RWPE1 (cell line): ENCODE data around the gene MAK.
"Not testable (repeated sequence)": the region's sequence is repeated elsewhere in the genome, so short reads cannot be mapped to it uniquely, and the experiment has no call there.

Experiments used
- CTCF ChIA-PET: fragments of 350-600 bp; sonication (Branson Sonifier 250); formaldehyde crosslinking; extraction: SDS; loops from one replicate; lab custom pipeline; 2021; lab: Yijun Ruan, JAX
- POLR2A ChIA-PET: fragments of 400-600 bp; formaldehyde crosslinking; extraction: SDS; loops from one replicate; lab custom pipeline; 2020; ENCODE audit warnings: antibody characterized with exemption; ENCODE audit not compliant: low non-redundant PET; lab: Yijun Ruan, JAX
- DNase-seq: peaks from one replicate; pipeline ENCODE4 v3.0.0; 2012; ENCODE audit warnings: low spot score
- H3K27ac ChIP-seq: fragments of 450-650 bp; 2 replicates; pipeline ENCODE4 v1.5.1; 2017
- TF ChIP-seq, protein P1 (sequence below): fragments of 450-650 bp; conservative IDR thresholded peaks from 2 replicates; pipeline ENCODE4 v1.5.1; 2017; ENCODE audit warnings: low read depth, mild to moderate bottlenecking

Gene MAK

DNA sequence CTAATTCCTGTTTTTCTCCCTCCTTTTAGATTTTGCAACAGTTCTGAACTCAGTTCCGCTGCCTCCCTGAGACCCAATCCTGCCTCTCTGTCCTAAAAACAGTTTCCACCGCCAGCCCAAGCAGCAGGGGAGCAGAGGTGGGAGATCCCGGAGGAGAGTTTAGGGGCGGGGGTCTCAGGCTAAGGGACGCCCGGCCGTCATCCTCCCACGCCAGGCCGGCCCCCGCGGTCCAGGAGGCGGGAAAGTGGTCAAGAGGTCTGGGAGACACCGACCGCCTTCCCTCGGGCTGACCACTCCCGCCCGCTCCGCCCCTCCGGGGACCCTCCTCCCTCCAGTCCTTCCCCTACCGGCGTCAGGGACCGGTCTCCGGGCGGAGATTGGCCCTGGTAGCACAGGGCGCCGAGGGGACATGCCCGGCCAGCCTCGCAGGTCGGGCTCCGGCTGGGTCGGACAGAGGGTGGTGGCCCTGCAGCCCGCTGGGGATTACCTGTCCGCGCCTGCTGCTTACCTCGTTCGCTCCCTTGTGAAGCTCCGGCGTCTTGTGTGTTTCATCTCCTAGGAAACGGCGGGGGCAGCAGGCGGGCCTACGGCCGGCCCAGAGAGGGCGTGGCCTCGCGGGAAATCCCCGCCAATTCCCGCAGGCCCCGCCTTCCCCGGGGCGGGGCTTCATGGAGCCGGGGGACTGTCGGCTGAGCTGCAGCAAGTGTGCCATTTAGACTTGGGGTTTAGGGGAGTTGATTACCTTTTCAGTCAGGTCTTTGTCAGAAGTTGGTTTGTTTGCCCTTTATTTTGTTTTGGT is at the start of gene MAK:
MAK (minus strand) TSS at position 545 of the 799 bp plus-strand sequence. CDS start 7,891 bp downstream, outside the sequence.
- TF ChIP-seq, protein P1, sequence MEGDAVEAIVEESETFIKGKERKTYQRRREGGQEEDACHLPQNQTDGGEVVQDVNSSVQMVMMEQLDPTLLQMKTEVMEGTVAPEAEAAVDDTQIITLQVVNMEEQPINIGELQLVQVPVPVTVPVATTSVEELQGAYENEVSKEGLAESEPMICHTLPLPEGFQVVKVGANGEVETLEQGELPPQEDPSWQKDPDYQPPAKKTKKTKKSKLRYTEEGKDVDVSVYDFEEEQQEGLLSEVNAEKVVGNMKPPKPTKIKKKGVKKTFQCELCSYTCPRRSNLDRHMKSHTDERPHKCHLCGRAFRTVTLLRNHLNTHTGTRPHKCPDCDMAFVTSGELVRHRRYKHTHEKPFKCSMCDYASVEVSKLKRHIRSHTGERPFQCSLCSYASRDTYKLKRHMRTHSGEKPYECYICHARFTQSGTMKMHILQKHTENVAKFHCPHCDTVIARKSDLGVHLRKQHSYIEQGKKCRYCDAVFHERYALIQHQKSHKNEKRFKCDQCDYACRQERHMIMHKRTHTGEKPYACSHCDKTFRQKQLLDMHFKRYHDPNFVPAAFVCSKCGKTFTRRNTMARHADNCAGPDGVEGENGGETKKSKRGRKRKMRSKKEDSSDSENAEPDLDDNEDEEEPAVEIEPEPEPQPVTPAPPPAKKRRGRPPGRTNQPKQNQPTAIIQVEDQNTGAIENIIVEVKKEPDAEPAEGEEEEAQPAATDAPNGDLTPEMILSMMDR: no peak
- ChIA-PET CTCF (interaction anchor here (0.6 kb wide), 1 partner anchor 232 kb away, joined by 3 read pairs; no protein-coding TSS in a partner anchor), POLR2A (no interaction called here)
- H3K27ac ChIP-seq: no peak within 1 kb of the TSS
- DNase-seq: peak; percentile 97

DNA sequence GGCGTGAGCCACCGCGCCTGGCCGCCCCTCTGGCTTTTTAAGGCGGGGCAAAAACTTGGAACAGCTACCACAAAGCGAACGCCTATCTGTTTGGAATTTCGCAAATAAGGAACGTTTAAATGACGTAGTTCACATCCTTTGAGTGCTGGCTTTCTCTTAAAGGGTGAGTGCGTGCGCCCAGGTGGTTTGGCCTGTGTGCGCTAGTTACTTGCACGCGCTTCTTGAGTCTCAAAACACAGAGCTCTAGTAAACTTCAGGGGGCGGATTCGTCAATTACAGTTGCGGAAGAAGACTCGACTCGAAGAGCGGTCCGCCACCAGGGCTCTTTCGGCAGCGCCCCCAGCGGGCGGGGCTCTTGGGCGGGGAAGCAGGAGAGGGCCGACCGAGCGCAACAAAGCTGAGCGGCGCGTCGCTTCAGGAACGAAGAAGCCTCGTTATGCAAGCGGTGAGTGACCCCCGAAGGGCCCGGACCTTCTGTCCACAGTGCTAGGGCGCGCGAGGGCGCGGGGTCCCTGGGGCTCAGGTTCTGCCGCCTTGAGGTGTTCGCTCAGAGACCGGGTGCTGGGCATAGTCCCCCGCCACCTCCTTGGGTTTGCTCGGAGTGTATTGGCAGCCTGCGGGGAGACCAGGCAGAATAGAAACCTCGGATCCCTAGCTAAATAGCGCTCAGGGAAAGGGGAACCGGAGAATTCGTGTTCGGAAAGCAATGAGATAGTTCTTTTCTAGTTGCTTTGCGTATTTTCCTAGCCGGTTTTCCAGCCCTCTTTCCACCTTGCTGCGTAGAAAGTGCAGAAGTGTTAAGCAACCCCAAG is 48.6 kb upstream of the MAK start, which contains the start of gene SYCP2L:
SYCP2L (plus strand) TSS at position 362 of the 812 bp plus-strand sequence; CDS start at position 437, 75 bp downstream.
- peak; percentile 33 for DNase-seq

GRCh38 chr6:10886365-10886690 is 48.0 kb upstream of the MAK start:
- CTCF ChIA-PET: interaction anchor here (0.7 kb wide), 1 partner anchor 10 kb away, joined by 5 read pairs; no protein-coding TSS in a partner anchor
- H3K27ac ChIP-seq: peak overlapping the region; percentile 17; the same call in 1 of the 2 replicates
- POLR2A ChIA-PET, DNase-seq: not testable (repeated sequence)

More for the DNA sequence above, 48.6 kb upstream of the MAK start, which contains the start of gene SYCP2L:
- TF ChIP-seq, protein P1: no peak
- H3K27ac ChIP-seq: peak within 1 kb of the TSS; percentile 17; the same call in 1 of the 2 replicates
- CTCF ChIA-PET: interaction anchor here (0.7 to 1.0 kb wide), 2 partner anchors 10 to 65 kb away, joined by 3 to 5 read pairs; no protein-coding TSS in a partner anchor
- POLR2A ChIA-PET: no interaction called here

GRCh38 chr6:10884245-10884972 is 46.1 kb upstream of the MAK start:
- DNase-seq: no peak
- no peak overlapping the region for H3K27ac ChIP-seq
- ChIA-PET POLR2A (no interaction called here), CTCF (interaction anchor here (0.6 kb wide), 1 partner anchor 185 kb away, joined by 3 read pairs; no protein-coding TSS in a partner anchor)
- TF ChIP-seq, protein P1: no peak

GRCh38 chr6:10883312-10884244 is 45.2 kb upstream of the MAK start:
- H3K27ac ChIP-seq: no peak overlapping the region
- DNase-seq: no peak
- ChIA-PET POLR2A (no interaction called here), CTCF (no interaction called here)
- TF ChIP-seq, protein P1: no peak

DNA sequence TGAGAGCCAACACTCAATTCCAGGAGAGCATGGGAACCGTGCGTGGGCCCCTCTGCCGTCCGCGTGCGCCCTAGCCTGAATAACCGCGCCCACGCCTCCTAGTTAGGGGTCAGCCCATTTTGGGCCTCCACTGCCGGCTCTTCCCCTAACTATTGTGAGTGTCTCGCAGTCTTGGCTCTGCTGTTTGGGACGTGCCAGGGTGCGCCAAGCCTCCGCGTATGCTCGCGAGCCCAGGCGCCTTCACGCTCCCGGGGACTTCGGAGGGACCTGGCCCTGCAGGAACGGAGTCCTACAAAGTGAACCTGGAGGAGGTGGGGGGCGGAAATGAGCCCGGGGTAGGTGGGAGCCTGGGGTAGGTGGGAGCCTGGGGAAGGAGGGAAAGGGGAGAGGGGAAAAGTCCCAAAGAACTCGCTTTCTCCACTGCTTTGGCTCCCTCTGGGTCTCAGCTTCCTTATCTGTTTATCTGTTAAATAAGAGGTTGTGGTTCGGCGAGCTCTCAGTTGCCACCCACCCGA is 44.4 kb upstream of the MAK start:
- POLR2A ChIA-PET: no interaction called here

DNA sequence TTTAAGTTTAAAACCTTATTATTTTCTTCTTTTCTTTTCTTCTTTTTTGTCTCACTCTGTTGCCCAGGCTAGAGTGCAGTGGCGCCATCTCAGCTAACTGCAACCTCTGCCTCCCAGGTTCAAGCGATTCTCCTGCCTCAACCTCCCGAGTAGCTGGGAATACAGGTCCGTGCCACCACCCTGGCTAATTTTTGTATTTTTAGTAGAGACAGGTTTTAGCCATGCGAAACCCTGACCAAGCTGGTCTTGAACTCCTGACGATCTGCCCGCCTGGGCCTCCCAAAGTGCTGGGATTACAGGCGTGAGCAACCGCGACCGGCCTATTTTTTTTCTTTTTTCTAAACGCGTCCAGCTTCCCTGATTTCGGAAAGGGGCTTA is 43.9 kb upstream of the MAK start:
- DNase-seq, POLR2A ChIA-PET, CTCF ChIA-PET, H3K27ac ChIP-seq: not testable (repeated sequence)

More for the DNA sequence above, 44.4 kb upstream of the MAK start:
- TF ChIP-seq, protein P1: no peak
- H3K27ac ChIP-seq: no peak overlapping the region
- DNase-seq: no peak
- CTCF ChIA-PET: no interaction called here
